Activated CD8-positive, alpha-beta T cell treated with anti-CD3 and anti-CD28 coated beads for 36 hours (primary cell): ENCODE results near the gene METTL3. TPM values are rescaled to one million over a fixed set of nuclear protein-coding genes. Genes with fewer than 3 reads are reported as not detected.

Experiments used
- ATAC-seq: fragments of 200-7000 bp; cut with Tn5 transposase; one replicate; pipeline ENCODE4 v1.10.0; 2021; ENCODE audit warnings: mild to moderate bottlenecking, moderate library complexity
- CTCF ChIA-PET: fragments of 350-600 bp; sonication (Branson Sonifier 250); formaldehyde crosslinking; loops from one replicate; lab custom pipeline; 2021; ENCODE audit warnings: antibody characterized with exemption; lab: Charles Lee
- POLR2A ChIA-PET: fragments of 350-600 bp; sonication (Branson Sonifier 250); formaldehyde crosslinking; loops from one replicate; lab custom pipeline; 2021; ENCODE audit warnings: antibody characterized with exemption; lab: Charles Lee
- DNase-seq: peaks from one replicate; pipeline ENCODE4 v3.0.0-alpha.2; 2020
- H3K27ac Mint-ChIP-seq: one replicate; pipeline ENCODE4 v1.8.0; 2021; ENCODE audit warnings: mild to moderate bottlenecking, mixed read lengths
- H3K27me3 Mint-ChIP-seq: one replicate; pipeline ENCODE4 v1.8.0; 2021; ENCODE audit warnings: mixed read lengths
- H3K36me3 Mint-ChIP-seq: one replicate; pipeline ENCODE4 v1.8.0; 2021; ENCODE audit warnings: low read depth, mixed read lengths
- H3K4me1 Mint-ChIP-seq: one replicate; pipeline ENCODE4 v1.8.0; 2021; ENCODE audit warnings: low read depth, mixed read lengths
- H3K4me3 Mint-ChIP-seq: one replicate; pipeline ENCODE4 v1.8.0; 2021; ENCODE audit warnings: mild to moderate bottlenecking, moderate library complexity, mixed read lengths
- H3K9me3 Mint-ChIP-seq: one replicate; pipeline ENCODE4 v1.8.0; 2021; ENCODE audit warnings: mixed read lengths
- CTCF ChIP-seq: fragments of 200-600 bp; IDR thresholded peaks from one replicate; pipeline ENCODE4 v1.8.0; 2022; ENCODE audit warnings: antibody characterized with exemption, mild to moderate bottlenecking
- intact Hi-C: fragments of 100-400 bp; cut with micrococcal nuclease; formaldehyde crosslinking; loops from one replicate; pipeline ENCODE4 v1.10.0; 2022
- total RNA-seq, 2 experiments: library from RNA; stranded (reverse); gene quantifications; one replicate each; pipeline ENCODE4 v1.2.3, GENCODE V29; 2021

The METTL3 gene
- total RNA-seq, 2 experiments from 2014 or later, result 66.7 to 70.8 TPM

DNA sequence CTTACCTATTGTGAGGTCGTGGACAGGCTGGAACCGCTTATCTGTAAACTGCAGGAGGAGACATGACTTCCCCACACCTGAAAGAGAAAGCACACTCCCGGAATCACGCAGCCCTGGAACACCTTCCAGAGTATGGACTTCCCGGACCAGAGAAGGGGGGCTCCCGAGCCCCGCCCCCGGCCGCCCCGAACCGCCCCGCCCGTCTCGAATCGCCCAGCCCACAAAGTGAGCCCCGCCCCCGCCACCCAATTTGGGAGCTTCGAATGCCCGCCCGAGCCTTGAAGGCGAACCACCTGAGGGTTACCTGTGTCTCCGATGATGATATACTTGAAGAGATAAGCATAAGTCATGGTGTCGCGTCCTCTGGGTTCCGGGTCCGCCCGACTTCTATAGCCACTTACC is 34.6 kb downstream of the METTL3 start:
- POLR2A ChIA-PET, result interaction anchor here (0.6 to 2.7 kb wide), 12 partner anchors 10 to 94 kb away, joined by 3 to 17 read pairs (median 4); partner anchors contain the start of gene METTL3
- H3K27me3 Mint-ChIP-seq, result no peaks in the 10 kb centered on the region
- ATAC-seq (peak; percentile 52), DNase-seq (no peak)
- intact Hi-C loops, result loop anchor here (1.0 kb wide), 1 partner anchor 20 kb away; the partner anchor contains the start of gene CHD8
- CTCF ChIA-PET, result interaction anchor here (0.6 to 4.2 kb wide), 14 partner anchors 11 to 202 kb away, joined by 3 to 45 read pairs (median 7); partner anchors contain the start of genes CHD8, METTL3 and SALL2
- peaks cover 21% of the 10 kb centered on the region for H3K4me1 Mint-ChIP-seq
- no peak for TF ChIP-seq CTCF
- peak overlapping the region; percentile 99 for H3K27ac Mint-ChIP-seq
- no peaks in the 10 kb centered on the region for H3K9me3 Mint-ChIP-seq
- peak overlapping the region; percentile 98 for H3K4me3 Mint-ChIP-seq
- H3K36me3 Mint-ChIP-seq, result peaks cover 7% of the 10 kb centered on the region

- intact Hi-C loops, result loop anchor here (1.0 kb wide), 1 partner anchor 20 kb away; the partner anchor contains the start of gene CHD8
- Mint-ChIP-seq H3K9me3 (no peaks in the 10 kb centered on the region), H3K27me3 (no peaks in the 10 kb centered on the region), H3K4me1 (peaks cover 21% of the 10 kb centered on the region), H3K36me3 (peaks cover 7% of the 10 kb centered on the region), H3K4me3 (peak overlapping the region; percentile 98), H3K27ac (peak overlapping the region; percentile 99)
- TF ChIP-seq CTCF, result no peak
- CTCF ChIA-PET, result interaction anchor here (0.6 to 4.2 kb wide), 13 partner anchors 10 to 201 kb away, joined by 3 to 45 read pairs (median 9); partner anchors contain the start of genes CHD8, METTL3 and SALL2
- ATAC-seq (no peak), DNase-seq (no peak)
- POLR2A ChIA-PET, result interaction anchor here (0.6 to 2.7 kb wide), 10 partner anchors 15 to 93 kb away, joined by 3 to 17 read pairs (median 4); partner anchors contain the start of gene METTL3
Observed at GRCh38 chr14:21475767-21476522, 35.2 kb downstream of the METTL3 start.

GRCh38 chr14:21467616-21468015 is 43.5 kb downstream of the METTL3 start:
- Mint-ChIP-seq H3K4me1 (peaks cover 2% of the 10 kb centered on the region), H3K9me3 (no peaks in the 10 kb centered on the region), H3K36me3 (peaks cover 9% of the 10 kb centered on the region), H3K4me3 (no peak overlapping the region), H3K27me3 (no peaks in the 10 kb centered on the region), H3K27ac (no peak overlapping the region)
- intact Hi-C loops, result no loop called here
- TF ChIP-seq CTCF, result no peak
- DNase-seq, result no peak
- POLR2A ChIA-PET, result interaction anchor here (1.9 kb wide), 1 partner anchor 11 kb away, joined by 12 read pairs; the partner anchor contains the start of gene CHD8
- no peak for ATAC-seq
- CTCF ChIA-PET, result interaction anchor here (3.6 kb wide), 1 partner anchor 11 kb away, joined by 18 read pairs; the partner anchor contains the start of gene CHD8

DNA sequence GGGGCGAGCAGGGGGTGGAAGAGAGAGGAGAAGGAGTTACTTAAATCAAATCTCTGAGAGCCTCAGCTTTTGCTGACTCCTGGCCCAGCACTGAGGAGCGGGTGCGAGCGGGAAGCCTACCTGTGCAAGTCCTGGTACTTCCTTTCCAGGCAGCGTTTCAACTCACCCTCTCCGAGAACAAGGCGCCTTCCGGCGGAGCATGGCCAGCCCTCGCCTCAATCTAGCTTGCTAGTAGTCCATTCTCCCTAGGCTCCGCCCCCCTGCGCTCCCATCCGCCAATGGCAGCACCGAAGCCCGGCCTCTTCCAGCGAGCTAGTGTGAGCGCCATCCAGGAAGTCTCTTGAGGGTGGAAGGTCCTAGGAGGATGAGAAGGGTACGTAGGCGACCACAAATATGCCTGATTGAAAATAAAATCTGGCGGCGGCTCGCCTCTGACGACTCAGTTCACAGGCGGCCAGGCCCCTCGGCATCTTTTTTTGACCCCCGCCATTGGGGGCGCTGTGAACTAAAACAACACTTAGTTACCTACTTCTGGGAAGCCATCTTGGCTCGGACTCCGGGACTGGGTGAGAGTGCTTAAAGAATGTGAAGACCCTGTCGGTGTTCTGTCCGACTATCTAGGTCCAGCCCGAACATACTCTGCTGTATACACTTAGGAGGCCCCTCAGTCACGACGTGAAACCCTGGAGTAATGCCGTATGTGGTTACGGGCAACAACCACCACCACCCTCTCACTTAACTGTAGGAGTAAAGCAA is 55.0 kb downstream of the METTL3 start, which contains the start of gene CHD8:
Gene CHD8, minus strand, starts transcription at position 212 of the 756 bp plus-strand sequence. CDS start 24,480 bp downstream, outside the sequence.
- H3K27ac Mint-ChIP-seq, result peak within 1 kb of the TSS; percentile 97
- peaks cover 29% of the 10 kb centered on the region for H3K4me1 Mint-ChIP-seq
- DNase-seq, result peak; percentile 100
- H3K4me3 Mint-ChIP-seq, result peak within 1 kb of the TSS; percentile 85
- ATAC-seq, result peak; percentile 99
- CTCF ChIA-PET, result interaction anchor here (0.7 to 3.8 kb wide), 17 partner anchors 9 to 351 kb away, joined by 3 to 27 read pairs (median 6); partner anchors contain the start of genes METTL3, RAB2B, SUPT16H and TOX4
- peak; percentile 45 for TF ChIP-seq CTCF
- H3K36me3 Mint-ChIP-seq, result peaks cover 24% of the 10 kb centered on the region
- intact Hi-C loops, result loop anchor here (1.0 kb wide), 2 partner anchors 20 kb away; partner anchors contain the start of gene RAB2B
- POLR2A ChIA-PET, result interaction anchor here (0.7 to 3.4 kb wide), 14 partner anchors 11 to 217 kb away, joined by 3 to 13 read pairs (median 4); partner anchors contain the start of genes METTL3, RAB2B, SALL2 and SUPT16H
- no peaks in the 10 kb centered on the region for H3K27me3 Mint-ChIP-seq
- H3K9me3 Mint-ChIP-seq, result no peaks in the 10 kb centered on the region
